Neural cell (in vitro differentiated cells): Measurements from ENCODE around the gene MAP2K7. TPM values are rescaled to one million over a fixed set of nuclear protein-coding genes. Genes with fewer than 3 reads are reported as not detected.

Source experiments
- H2AFZ ChIP-seq: fragments of 200-600, 300-800 bp; sonication (generic), shearing (Covaris generic); 2 replicates; pipeline ENCODE4 v1.6.0; 2014; ENCODE audit warnings: low read depth, mild to moderate bottlenecking, antibody characterized with exemption, low read length, moderate library complexity
- H3F3A ChIP-seq: fragments of 200-600 bp; shearing (Covaris generic); 2 replicates; pipeline ENCODE4 v1.6.1; 2016; ENCODE audit warnings: mild to moderate bottlenecking, moderate library complexity, mixed read lengths, antibody characterized with exemption, low read length; ENCODE audit not compliant: insufficient read depth, poor library complexity, severe bottlenecking
- H3K27ac ChIP-seq: fragments of 200-600, 300-800 bp; sonication (generic), shearing (Covaris generic); 2 replicates; pipeline ENCODE4 v1.5.1; 2014; ENCODE audit warnings: mild to moderate bottlenecking, low read length, moderate library complexity
- H3K27me3 ChIP-seq: fragments of 300-800, 200-600 bp; sonication (generic), shearing (Covaris generic); 2 replicates; pipeline ENCODE4 v1.6.0; 2014; ENCODE audit warnings: mild to moderate bottlenecking, low read depth, low read length, moderate library complexity; ENCODE audit not compliant: insufficient read depth
- H3K36me3 ChIP-seq: fragments of 300-800, 200-600 bp; sonication (generic), shearing (Covaris generic); 2 replicates; pipeline ENCODE4 v1.5.1; 2014; ENCODE audit warnings: mild to moderate bottlenecking, antibody characterized with exemption, low read length, moderate library complexity; ENCODE audit not compliant: insufficient read depth
- H3K4me2 ChIP-seq: fragments of 300-800, 200-600 bp; sonication (generic), shearing (Covaris generic); 2 replicates; pipeline ENCODE4 v1.6.0; 2014; ENCODE audit warnings: mild to moderate bottlenecking, low read length
- H3K4me3 ChIP-seq: fragments of 300-800, 200-600 bp; sonication (generic), shearing (Covaris generic); 2 replicates; pipeline ENCODE4 v1.5.1; 2014; ENCODE audit warnings: mild to moderate bottlenecking, low read length, moderate library complexity
- H3K79me2 ChIP-seq: fragments of 200-600 bp; shearing (Covaris generic); replicated peaks from 2 replicates; pipeline ENCODE4 v1.6.0; 2014; ENCODE audit warnings: mild to moderate bottlenecking, low read length, moderate library complexity; ENCODE audit not compliant: insufficient read depth
- H3K9ac ChIP-seq: fragments of 300-800, 200-600 bp; sonication (generic), shearing (Covaris generic); 2 replicates; pipeline ENCODE4 v1.6.1; 2016; ENCODE audit warnings: mild to moderate bottlenecking, low read length, mixed read lengths
- H3K9me2 ChIP-seq: fragments of 200-600 bp; shearing (Covaris generic); 2 replicates; pipeline ENCODE4 v1.6.1; 2016; ENCODE audit warnings: mild to moderate bottlenecking, low read length, mixed read lengths; ENCODE audit not compliant: insufficient read depth
- H3K9me3 ChIP-seq: fragments of 200-600, 300-800 bp; sonication (generic), shearing (Covaris generic); 2 replicates; pipeline ENCODE4 v1.6.1; 2016; ENCODE audit warnings: mild to moderate bottlenecking, mixed run types, low read length, moderate library complexity, mixed read lengths
- H4K20me1 ChIP-seq: fragments of 200-600 bp; shearing (Covaris generic); 2 replicates; pipeline ENCODE4 v1.6.1; 2016; ENCODE audit warnings: mild to moderate bottlenecking, mixed run types; ENCODE audit not compliant: insufficient read depth
- CTCF ChIP-seq: fragments of 450-650 bp; IDR thresholded peaks from 2 replicates; pipeline ENCODE4 v1.5.1; 2014; ENCODE audit warnings: antibody characterized with exemption, mild to moderate bottlenecking, moderate library complexity; ENCODE audit not compliant: poor library complexity, severe bottlenecking
- EP300 ChIP-seq: fragments of 450-650 bp; conservative IDR thresholded peaks from 2 replicates; pipeline ENCODE4 v1.6.1; 2014; ENCODE audit warnings: antibody characterized with exemption, mild to moderate bottlenecking, moderate library complexity; ENCODE audit not compliant: poor library complexity, severe bottlenecking
- EZH2 ChIP-seq: fragments of 200-600, 300-800 bp; shearing (Covaris generic), sonication (generic); IDR thresholded peaks from 2 replicates; pipeline ENCODE4 v1.6.1; 2014; ENCODE audit warnings: antibody characterized with exemption, low read length, borderline replicate concordance, mild to moderate bottlenecking; ENCODE audit not compliant: insufficient read depth, poor library complexity, severe bottlenecking
- MXI1 ChIP-seq: fragments of 450-650 bp; conservative IDR thresholded peaks from 2 replicates; pipeline ENCODE4 v1.6.1; 2014; ENCODE audit warnings: antibody characterized with exemption, mild to moderate bottlenecking; ENCODE audit not compliant: poor library complexity, severe bottlenecking
- POLR2AphosphoS5 ChIP-seq: IDR thresholded peaks from 2 replicates; pipeline ENCODE4 v1.6.1; 2012
- RAD21 ChIP-seq: fragments of 450-650 bp; conservative IDR thresholded peaks from 2 replicates; pipeline ENCODE4 v1.6.1; 2014; ENCODE audit warnings: antibody characterized with exemption, mild to moderate bottlenecking, moderate library complexity
- REST ChIP-seq: IDR thresholded peaks from 2 replicates; pipeline ENCODE4 v1.6.1; 2012; ENCODE audit warnings: borderline replicate concordance
- SMC3 ChIP-seq: fragments of 450-650 bp; conservative IDR thresholded peaks from 2 replicates; pipeline ENCODE4 v1.6.1; 2014; ENCODE audit warnings: antibody characterized with exemption, mild to moderate bottlenecking, moderate library complexity; ENCODE audit not compliant: poor library complexity
- TAF1 ChIP-seq: IDR thresholded peaks from 2 replicates; pipeline ENCODE4 v1.6.1; 2012; ENCODE audit warnings: low read depth
- polyA plus RNA-seq: library from polyadenylated mRNA; depleted of rRNA; stranded (reverse); fragments of >200 nt; gene quantifications from 2 replicates; pipeline ENCODE4 v1.2.3, GENCODE V29; 2014

The MAP2K7 gene
- polyA plus RNA-seq, 1 donor from 2014 or later: 9.2 TPM

- no peak overlapping the region for H2AFZ ChIP-seq
Observed at GRCh38 chr19:7916955-7917266, 13.2 kb downstream of the MAP2K7 start.

GRCh38 chr19:7917267-7918061 lies 13.8 kb downstream of the MAP2K7 start:
- Histone ChIP-seq H3F3A (no peaks in the 10 kb centered on the region), H3K36me3 (no peaks in the 10 kb centered on the region), H3K9me2 (no peaks in the 10 kb centered on the region), H3K9ac (peak overlapping the region; percentile 5), H3K9me3 (no peaks in the 10 kb centered on the region), H3K4me2 (no peak overlapping the region), H3K4me3 (peak overlapping the region; percentile 48), H2AFZ (no peak overlapping the region), H4K20me1 (no peaks in the 10 kb centered on the region), H3K27ac (no peak overlapping the region), H3K79me2 (no peaks in the 10 kb centered on the region), H3K27me3 (peaks cover 49% of the 10 kb centered on the region)
- TF ChIP-seq EZH2 (peak; percentile 29), SMC3 (no peak), RAD21 (no peak), REST (no peak), MXI1 (no peak), EP300 (no peak), TAF1 (no peak), POLR2AphosphoS5 (no peak), CTCF (peak; percentile 60)

More at GRCh38 chr19:7916955-7917266, 13.2 kb downstream of the MAP2K7 start:
- Histone ChIP-seq H3K4me2 (no peak overlapping the region), H3K79me2 (no peaks in the 10 kb centered on the region), H3K36me3 (no peaks in the 10 kb centered on the region), H3K27me3 (peaks cover 49% of the 10 kb centered on the region), H3K9me2 (no peaks in the 10 kb centered on the region), H3K9ac (no peak overlapping the region), H3F3A (no peaks in the 10 kb centered on the region), H3K4me3 (no peak overlapping the region), H3K9me3 (no peaks in the 10 kb centered on the region), H3K27ac (no peak overlapping the region), H4K20me1 (no peaks in the 10 kb centered on the region)
- TF ChIP-seq EZH2 (peak; percentile 33), SMC3 (no peak)
